HG02623 (cell line): Measurements from ENCODE around the gene NT5C3B.

Experiments used
- ATAC-seq: cut with Tn5 transposase; IDR thresholded peaks from one replicate; pipeline ENCODE4 v1.9.1; 2021; ENCODE audit warnings: moderate library complexity; ENCODE audit not compliant: unreplicated experiment

The NT5C3B gene

GRCh38 chr17:41811549-41812380 lies 24.3 kb downstream of the NT5C3B start, which contains the start of gene P3H4:
TSS of gene P3H4 (minus strand) at chr17:41811949. CDS start at chr17:41811915, 34 bp downstream.
- ATAC-seq = peak; percentile 52

GRCh38 chr17:41810659-41811548 lies 25.1 kb downstream of the NT5C3B start:
- ATAC-seq = no peak

DNA sequence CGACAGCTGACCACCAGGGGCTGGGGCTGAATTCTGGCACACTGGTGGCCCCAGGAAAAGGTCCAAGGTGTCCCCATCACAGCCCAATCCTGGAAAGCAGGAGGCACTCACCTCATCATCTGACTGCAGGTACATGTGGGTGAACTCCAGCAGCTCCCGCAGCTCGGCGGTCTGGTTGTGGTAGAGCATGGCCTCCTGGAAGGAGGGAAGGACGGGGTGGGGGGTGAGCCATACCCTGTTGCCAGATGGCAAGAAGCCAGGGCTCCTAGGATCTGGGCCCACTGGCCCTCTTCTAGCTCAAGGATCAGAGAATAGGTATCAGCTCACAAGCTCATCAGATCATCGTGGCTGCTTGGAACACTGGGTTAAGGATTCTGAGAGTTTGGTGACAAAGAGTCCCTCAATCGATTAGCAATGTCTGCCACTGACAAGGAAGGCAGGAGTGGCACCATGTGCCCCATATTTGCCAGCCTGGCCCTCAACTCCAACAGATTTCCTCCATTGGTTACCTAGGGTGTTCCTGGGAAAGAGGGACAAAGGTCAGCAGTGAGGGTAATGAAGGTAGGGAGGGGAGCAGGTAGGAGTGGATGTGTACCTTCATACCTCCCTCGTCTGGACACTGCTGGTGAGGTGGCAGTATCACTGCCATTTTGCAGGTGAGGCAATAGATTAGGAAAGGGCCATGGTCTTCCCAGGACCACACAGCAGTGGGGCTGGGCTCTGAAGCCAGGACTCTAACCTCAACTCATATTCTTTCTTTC lies 29.2 kb downstream of the NT5C3B start:
- no peak for ATAC-seq

- ATAC-seq = no peak
Observed at GRCh38 chr17:41803049-41804020, 32.7 kb downstream of the NT5C3B start.

GRCh38 chr17:41801374-41802271 lies 34.4 kb downstream of the NT5C3B start:
- ATAC-seq = no peak

DNA sequence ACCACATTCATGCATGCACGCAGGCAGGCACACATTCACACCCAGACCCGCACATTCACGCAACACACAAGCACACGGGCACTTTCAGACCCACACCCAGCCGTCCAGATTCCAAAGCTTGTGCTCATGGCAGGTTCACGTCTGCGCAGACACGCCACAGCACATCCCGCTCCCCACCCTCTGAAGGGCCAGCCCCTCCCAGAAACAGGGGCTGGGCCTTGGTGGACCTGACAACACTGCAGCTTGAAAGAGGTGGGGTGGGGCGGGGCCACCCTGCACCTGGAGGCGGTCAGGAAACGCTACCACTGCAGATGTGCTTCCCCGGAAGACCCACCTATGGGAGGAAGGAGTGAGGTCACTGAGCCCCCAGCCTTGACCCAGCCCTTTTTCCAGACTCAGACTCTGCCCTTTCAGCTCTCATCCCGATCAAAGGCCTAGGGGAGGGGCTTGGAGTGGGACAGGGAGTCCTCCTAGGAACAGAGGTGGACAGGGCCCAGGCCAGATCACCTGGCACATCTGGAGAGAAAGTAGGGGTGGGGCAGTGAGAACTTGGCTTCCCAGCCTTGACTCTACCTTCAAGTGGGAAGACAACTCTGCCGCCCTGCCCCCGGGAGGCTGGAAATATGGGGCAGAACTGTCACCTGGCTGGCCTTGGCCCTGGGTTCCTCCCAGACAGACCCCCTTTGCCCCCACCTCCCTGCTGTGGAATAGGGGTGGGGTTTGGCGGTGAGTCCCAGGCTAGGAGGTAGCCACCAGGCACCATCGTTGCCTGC lies 35.2 kb downstream of the NT5C3B start:
- ATAC-seq = no peak

GRCh38 chr17:41799366-41799765 lies 36.7 kb downstream of the NT5C3B start:
- ATAC-seq = no peak

DNA sequence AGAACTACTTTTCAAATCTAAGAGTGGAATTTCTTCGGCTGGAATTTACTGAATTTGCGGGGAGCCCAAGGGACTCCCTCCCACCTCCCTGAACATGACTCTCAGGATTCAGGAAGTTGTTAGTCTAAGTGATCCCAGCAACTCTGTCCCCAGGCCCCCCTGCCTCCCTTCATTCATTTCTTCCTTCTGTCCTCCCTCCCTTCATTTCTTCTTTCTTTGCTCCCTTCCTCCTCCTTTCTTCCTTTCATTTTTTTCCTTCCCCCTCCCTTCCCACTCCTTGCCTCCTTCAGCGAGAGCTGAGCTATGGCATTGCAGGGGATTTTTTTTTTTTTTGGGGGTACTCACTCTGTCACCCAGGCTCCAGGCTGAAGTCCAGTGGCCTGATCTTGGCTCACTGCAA lies 38.7 kb downstream of the NT5C3B start:
- no peak for ATAC-seq

DNA sequence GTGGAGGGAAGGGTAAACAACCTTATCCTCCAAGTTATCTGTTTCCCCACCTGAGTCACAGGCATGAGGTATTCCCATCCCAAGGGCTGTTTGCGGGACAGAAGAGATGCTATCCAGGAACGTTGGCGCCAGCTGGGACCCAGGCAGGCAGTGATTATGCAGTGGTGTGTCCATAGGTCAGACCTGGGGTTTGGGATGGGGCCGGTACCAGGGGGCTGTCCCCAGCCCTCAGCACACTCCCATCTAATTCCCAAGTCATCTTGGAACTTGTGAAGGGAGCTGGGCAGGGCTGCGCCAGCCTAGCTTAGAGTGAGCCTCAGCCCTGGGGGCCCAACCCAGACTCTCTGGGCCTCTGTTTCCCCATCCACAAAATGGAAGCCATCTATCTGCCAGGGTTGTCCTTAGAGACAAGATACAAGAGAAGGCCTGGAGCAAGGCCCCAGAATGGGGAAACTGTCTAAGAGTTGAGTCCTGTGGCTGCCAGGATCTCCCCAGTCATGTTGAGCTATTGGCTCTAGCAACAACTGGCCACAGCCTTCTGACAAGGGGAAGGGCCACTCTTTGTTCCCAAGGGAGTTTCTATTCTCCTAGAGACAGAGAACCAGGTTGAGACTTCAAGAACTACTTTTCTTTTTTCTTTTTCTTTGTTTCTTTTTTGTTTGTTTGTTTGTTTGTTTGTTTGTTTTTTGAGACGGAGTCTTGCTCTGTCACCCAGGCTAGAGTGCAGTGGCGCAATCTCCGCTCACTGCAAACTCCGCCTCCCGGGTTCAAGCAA lies 39.7 kb downstream of the NT5C3B start:
- no peak for ATAC-seq

DNA sequence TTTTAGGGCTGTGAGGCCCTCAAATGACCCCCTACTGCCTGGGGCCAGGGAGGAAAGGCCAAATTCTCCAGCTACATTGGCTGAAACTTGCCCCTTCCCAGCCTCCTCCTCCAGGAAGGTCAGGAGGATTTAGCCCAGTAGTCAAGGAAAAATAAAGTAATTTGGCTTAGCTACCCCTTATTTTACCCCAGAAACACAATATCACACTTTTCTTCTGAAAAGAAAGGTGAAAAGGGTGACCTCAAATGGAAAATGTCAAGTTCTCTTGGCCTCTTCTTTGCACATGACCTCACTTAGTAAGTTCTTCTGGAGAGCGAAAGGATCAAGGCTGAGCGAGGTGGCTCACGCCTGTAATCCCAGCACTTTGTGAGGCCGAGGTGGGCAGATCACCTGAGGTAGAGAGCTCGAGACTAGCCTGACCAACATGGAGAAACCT lies 41.5 kb downstream of the NT5C3B start:
- ATAC-seq = no peak

DNA sequence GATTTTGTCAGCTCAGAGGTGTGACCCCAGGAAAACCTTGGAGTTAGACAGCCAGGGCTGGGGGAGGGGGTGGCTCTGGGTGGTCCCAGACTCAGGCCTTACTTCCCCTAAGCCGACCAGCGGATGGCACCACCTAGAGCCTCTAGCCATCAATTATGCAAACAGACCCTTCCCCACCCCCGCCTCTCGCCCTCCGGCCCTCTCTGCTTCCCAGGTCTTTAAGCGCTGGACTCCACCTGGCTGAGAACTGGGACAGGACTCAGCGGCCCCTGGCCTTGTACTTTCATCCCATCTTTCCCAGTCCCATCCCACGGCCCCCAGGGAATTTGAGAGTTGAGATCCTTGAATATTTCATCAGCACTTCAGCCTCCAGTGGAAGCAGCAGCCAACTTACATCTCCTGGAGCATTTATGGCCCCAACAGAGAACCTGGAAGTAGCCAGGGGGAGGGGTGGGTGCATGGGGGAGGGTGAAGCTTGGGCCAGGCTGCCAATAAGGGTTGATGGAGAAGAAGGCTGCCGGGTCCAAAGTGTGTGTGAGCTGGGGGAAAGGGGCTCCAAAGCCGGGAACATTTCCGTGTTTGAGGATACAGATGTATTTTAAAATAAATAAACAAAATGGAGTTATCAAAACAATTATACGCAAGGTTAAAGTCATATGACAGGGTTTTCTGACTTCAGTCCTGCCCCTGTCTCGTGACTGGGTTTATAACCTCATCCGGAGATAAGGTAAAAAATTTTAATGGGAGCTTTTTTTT lies 42.1 kb downstream of the NT5C3B start:
- no peak for ATAC-seq

GRCh38 chr17:41792845-41793783 lies 42.9 kb downstream of the NT5C3B start:
- no peak for ATAC-seq

DNA sequence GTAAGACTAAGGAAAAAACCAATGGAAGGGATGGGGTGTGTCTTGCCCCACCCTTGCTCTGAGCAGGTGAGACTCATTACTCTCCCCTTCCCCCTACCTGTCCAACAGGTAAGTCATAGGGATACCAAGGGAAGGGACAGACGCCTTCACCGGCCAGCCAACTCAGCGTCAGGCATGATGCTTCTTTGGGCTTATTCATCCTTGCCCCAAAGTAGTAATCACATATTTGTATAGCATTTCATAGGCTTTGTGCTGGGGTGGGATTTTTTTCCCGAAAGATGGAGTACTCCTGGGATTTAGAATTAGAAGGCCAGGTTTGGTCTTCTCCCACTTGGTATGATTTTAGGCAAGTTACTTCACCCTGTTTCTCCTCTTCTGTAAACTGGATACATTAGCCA lies 49.0 kb downstream of the NT5C3B start:
- no peak for ATAC-seq

DNA sequence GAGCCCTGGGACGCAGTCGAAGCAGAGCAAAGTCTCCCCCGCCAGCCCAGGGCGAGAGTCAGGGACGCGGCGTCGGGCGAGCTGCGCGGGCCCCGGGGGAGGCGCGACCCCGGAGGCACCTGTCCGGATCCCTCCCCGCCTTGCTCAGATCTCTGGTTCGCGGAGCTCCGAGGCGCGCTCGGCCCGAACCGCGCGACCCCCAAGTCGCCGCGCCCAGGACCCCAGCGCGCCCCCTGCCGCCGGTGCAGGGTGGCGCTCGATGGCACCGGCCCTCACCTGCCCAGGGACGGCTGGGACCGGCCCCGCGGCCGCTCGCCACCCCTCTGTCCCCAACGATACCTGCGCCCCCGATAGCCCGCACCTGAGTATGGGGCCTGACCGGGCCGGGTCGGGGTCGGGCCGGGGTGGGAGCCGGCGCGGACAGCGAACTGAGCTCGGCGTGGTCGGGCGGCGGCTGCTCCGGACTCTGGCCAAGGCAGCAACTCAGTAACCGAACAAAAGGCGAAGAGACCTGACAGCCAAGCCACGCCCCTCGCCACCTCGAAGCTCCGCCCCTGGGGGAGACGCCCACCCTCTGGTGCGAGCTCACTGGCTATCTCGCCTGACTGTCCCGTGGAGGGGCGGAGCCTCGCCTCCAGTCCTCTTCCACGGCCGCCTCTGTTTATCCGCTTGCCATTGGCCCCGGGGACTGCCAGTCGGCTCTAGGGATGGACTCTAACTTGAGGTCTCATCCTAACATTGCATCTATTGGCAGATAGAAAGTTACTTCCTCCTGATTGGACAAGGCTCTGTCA lies 49.6 kb downstream of the NT5C3B start, which contains the start of gene JUP:
JUP (minus strand) TSS at position 485 of the 794 bp plus-strand sequence. CDS start 14,857 bp downstream, outside the sequence.
- ATAC-seq = peak; percentile 57

- no peak for ATAC-seq
Observed at GRCh38 chr17:41785859-41786226, 50.2 kb downstream of the NT5C3B start.
